ENCODE measurements around the gene NDUFS6.
A peak's percentile ranks its signal among the peaks of the same experiment; 100 is the strongest.

NDUFS6 gene

DNA sequence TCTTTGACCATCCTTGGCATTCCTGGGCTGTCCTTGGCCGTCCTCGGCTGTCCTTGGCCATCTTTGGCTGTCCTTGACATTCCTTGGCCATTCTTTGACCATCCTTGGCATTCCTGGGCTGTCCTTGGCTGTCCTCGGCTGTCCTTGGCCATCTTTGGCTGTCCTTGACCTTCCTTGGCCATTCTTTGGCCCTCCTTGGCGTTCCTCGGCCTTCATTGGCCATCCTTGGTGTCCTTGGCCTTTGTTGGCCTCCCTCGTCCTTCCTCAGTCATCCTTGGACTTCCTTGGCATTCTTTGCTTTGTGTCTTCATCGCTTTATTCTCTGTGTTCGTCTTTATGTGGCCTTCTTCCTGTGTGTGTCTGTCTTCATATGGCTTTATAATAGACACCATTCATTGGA lies 20.7 kb downstream of the NDUFS6 start:
- H3K27ac ChIP-seq (ENCODE audit: low read depth in 2 of 2, low read length in 2 of 2): no peak overlapping the region
- H3K36me3 ChIP-seq (ENCODE audit: control insufficient read depth in 2 of 2, insufficient read depth in 2 of 2, low read length in 2 of 2): peaks cover 44 to 50% of the 10 kb centered on the region in 2 donors
- no peak overlapping the region for H3K4me3 ChIP-seq (ENCODE audit: low read length in 2 of 2)
- H3K9ac ChIP-seq (ENCODE audit: low read depth in 1 of 2, low read length in 2 of 2): no peak overlapping the region
- H3K4me1 ChIP-seq (ENCODE audit: control insufficient read depth in 2 of 2, insufficient read depth in 2 of 2, low read length in 2 of 2): no peaks in the 10 kb centered on the region
- H3K9me3 ChIP-seq (ENCODE audit: control insufficient read depth in 2 of 2, low read length in 2 of 2): no peaks in the 10 kb centered on the region
- no peaks in the 10 kb centered on the region for H3K27me3 ChIP-seq (ENCODE audit: control insufficient read depth in 2 of 2, insufficient read depth in 2 of 2, low read length in 2 of 2)

- H3K4me3 ChIP-seq (ENCODE audit: low read length in 2 of 2): no peak overlapping the region
- H3K36me3 ChIP-seq (ENCODE audit: control insufficient read depth in 2 of 2, insufficient read depth in 2 of 2, low read length in 2 of 2): peaks cover 33 to 39% of the 10 kb centered on the region in 2 donors
- no peaks in the 10 kb centered on the region for H3K9me3 ChIP-seq (ENCODE audit: control insufficient read depth in 2 of 2, low read length in 2 of 2)
- H3K9ac ChIP-seq (ENCODE audit: low read depth in 1 of 2, low read length in 2 of 2): no peak overlapping the region
- H3K4me1 ChIP-seq (ENCODE audit: control insufficient read depth in 2 of 2, insufficient read depth in 2 of 2, low read length in 2 of 2): no peaks in the 10 kb centered on the region
- H3K27ac ChIP-seq (ENCODE audit: low read depth in 2 of 2, low read length in 2 of 2): no peak overlapping the region
- no peaks in the 10 kb centered on the region for H3K27me3 ChIP-seq (ENCODE audit: control insufficient read depth in 2 of 2, insufficient read depth in 2 of 2, low read length in 2 of 2)
Observed at GRCh38 chr5:1823381-1824034, 22.3 kb downstream of the NDUFS6 start.

- no peak overlapping the region for H3K9ac ChIP-seq (ENCODE audit: low read depth in 1 of 2, low read length in 2 of 2)
- H3K27ac ChIP-seq (ENCODE audit: low read depth in 2 of 2, low read length in 2 of 2): no peak overlapping the region
- no peak overlapping the region for H3K4me3 ChIP-seq (ENCODE audit: low read length in 2 of 2)
- no peaks in the 10 kb centered on the region for H3K4me1 ChIP-seq (ENCODE audit: control insufficient read depth in 2 of 2, insufficient read depth in 2 of 2, low read length in 2 of 2)
- no peaks in the 10 kb centered on the region for H3K27me3 ChIP-seq (ENCODE audit: control insufficient read depth in 2 of 2, insufficient read depth in 2 of 2, low read length in 2 of 2)
- peaks cover 28 to 33% of the 10 kb centered on the region in 2 donors for H3K36me3 ChIP-seq (ENCODE audit: control insufficient read depth in 2 of 2, insufficient read depth in 2 of 2, low read length in 2 of 2)
- no peaks in the 10 kb centered on the region for H3K9me3 ChIP-seq (ENCODE audit: control insufficient read depth in 2 of 2, low read length in 2 of 2)
Observed at GRCh38 chr5:1824109-1824821, 23.1 kb downstream of the NDUFS6 start.

DNA sequence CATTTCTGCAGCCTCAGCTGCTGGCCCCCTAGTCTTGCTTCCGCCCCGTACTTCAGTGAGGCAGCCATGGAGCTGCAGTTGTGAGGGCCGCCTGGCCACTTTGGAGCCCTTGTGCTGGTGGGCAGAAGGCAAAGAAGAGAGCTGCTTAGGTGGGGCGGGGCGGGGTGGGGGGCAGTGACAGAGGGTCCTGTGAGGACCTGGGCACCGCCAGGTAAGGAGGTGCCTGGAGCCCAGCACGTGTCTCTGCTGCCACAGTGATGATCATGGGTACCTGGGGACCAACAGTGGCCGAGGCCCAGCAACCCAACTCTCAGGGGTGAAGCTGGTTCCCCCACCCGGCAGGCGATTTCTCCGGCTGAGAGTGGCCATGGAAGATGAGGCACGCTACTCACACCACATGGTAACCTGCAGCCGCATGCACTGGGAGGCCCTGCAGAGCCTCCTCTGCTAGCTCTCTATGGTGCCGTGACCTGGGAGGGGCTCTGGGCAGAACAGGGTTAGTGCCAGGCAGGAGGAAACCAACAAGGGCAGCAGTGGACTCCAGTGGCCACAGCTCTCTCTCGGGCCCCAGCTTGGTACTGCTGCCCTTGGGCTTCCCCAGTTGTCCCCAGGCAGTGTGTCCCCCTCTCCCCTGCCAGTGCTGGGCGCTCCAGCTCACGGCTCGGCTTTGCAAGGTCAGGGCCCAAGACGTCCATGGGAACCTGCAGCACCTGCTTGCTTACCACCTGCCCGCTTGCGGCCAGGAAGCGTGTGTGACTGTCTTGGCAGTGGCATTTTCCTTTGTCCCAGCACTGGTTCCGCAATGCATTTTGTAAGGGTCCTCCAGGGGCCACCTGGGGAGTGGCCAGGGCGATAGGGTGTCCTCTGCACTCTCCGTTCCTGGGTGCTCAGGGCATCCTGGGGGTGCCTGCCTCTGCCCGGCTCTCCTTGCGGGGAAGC lies 24.0 kb downstream of the NDUFS6 start:
- H3K4me1 ChIP-seq (ENCODE audit: control insufficient read depth in 2 of 2, insufficient read depth in 2 of 2, low read length in 2 of 2): no peaks in the 10 kb centered on the region
- H3K36me3 ChIP-seq (ENCODE audit: control insufficient read depth in 2 of 2, insufficient read depth in 2 of 2, low read length in 2 of 2): peaks cover 24 to 26% of the 10 kb centered on the region in 2 donors

GRCh38 chr5:1826235-1826980 lies 25.2 kb downstream of the NDUFS6 start:
- Histone ChIP-seq H3K36me3 (ENCODE audit: control insufficient read depth in 2 of 2, insufficient read depth in 2 of 2, low read length in 2 of 2) (peaks cover 13 to 17% of the 10 kb centered on the region in 2 donors), H3K4me3 (ENCODE audit: low read length in 2 of 2) (no peak overlapping the region), H3K4me1 (ENCODE audit: control insufficient read depth in 2 of 2, insufficient read depth in 2 of 2, low read length in 2 of 2) (no peaks in the 10 kb centered on the region), H3K9me3 (ENCODE audit: control insufficient read depth in 2 of 2, low read length in 2 of 2) (no peaks in the 10 kb centered on the region), H3K27me3 (ENCODE audit: control insufficient read depth in 2 of 2, insufficient read depth in 2 of 2, low read length in 2 of 2) (no peaks in the 10 kb centered on the region), H3K9ac (ENCODE audit: low read depth in 1 of 2, low read length in 2 of 2) (no peak overlapping the region), H3K27ac (ENCODE audit: low read depth in 2 of 2, low read length in 2 of 2) (no peak overlapping the region)

More for the DNA sequence above, 24.0 kb downstream of the NDUFS6 start:
- H3K9ac ChIP-seq (ENCODE audit: low read depth in 1 of 2, low read length in 2 of 2): no peak overlapping the region
- H3K9me3 ChIP-seq (ENCODE audit: control insufficient read depth in 2 of 2, low read length in 2 of 2): no peaks in the 10 kb centered on the region
- H3K27ac ChIP-seq (ENCODE audit: low read depth in 2 of 2, low read length in 2 of 2): no peak overlapping the region
- no peaks in the 10 kb centered on the region for H3K27me3 ChIP-seq (ENCODE audit: control insufficient read depth in 2 of 2, insufficient read depth in 2 of 2, low read length in 2 of 2)
- H3K4me3 ChIP-seq (ENCODE audit: low read length in 2 of 2): no peak overlapping the region

GRCh38 chr5:1827025-1827885 lies 26.0 kb downstream of the NDUFS6 start:
- Histone ChIP-seq H3K9me3 (ENCODE audit: control insufficient read depth in 2 of 2, low read length in 2 of 2) (no peaks in the 10 kb centered on the region), H3K27ac (ENCODE audit: low read depth in 2 of 2, low read length in 2 of 2) (no peak overlapping the region), H3K27me3 (ENCODE audit: control insufficient read depth in 2 of 2, insufficient read depth in 2 of 2, low read length in 2 of 2) (no peaks in the 10 kb centered on the region), H3K9ac (ENCODE audit: low read depth in 1 of 2, low read length in 2 of 2) (no peak overlapping the region), H3K4me3 (ENCODE audit: low read length in 2 of 2) (peak overlapping the region in 1 of 2 donors; percentile 26), H3K4me1 (ENCODE audit: control insufficient read depth in 2 of 2, insufficient read depth in 2 of 2, low read length in 2 of 2) (no peaks in the 10 kb centered on the region), H3K36me3 (ENCODE audit: control insufficient read depth in 2 of 2, insufficient read depth in 2 of 2, low read length in 2 of 2) (peaks cover 7 to 8% of the 10 kb centered on the region in 2 donors)

DNA sequence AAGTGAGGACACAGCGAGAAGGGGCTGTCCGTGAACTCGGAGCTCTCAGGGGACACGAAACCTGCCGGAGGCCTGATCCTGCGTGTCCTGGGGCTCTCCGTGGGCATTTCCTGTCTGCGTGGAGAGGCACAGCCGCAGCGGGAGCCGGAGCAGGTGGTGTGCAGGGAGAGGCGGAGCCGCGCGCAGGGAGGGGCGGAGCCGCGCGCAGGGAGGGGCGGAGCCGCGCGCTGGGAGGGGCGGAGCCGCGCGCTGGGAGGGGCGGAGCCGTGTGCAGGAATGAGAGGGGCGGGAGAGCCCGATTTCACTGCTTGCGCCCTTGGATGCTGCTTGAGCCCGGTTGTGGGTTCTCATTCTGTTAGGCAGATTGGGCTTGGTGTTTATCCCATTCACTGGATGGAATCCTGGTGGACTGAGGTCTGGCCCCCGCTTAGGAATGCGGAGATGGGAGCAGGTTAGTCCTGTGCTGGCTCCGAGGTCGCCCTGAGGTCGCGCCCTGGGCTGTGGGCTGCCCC lies 26.7 kb downstream of the NDUFS6 start:
- no peak overlapping the region for H3K27ac ChIP-seq (ENCODE audit: low read depth in 2 of 2, low read length in 2 of 2)
- no peaks in the 10 kb centered on the region for H3K9me3 ChIP-seq (ENCODE audit: control insufficient read depth in 2 of 2, low read length in 2 of 2)
- H3K4me1 ChIP-seq (ENCODE audit: control insufficient read depth in 2 of 2, insufficient read depth in 2 of 2, low read length in 2 of 2): no peaks in the 10 kb centered on the region
- peak overlapping the region in 1 of 2 donors; percentile 26 for H3K4me3 ChIP-seq (ENCODE audit: low read length in 2 of 2)
- no peaks in the 10 kb centered on the region for H3K27me3 ChIP-seq (ENCODE audit: control insufficient read depth in 2 of 2, insufficient read depth in 2 of 2, low read length in 2 of 2)
- H3K36me3 ChIP-seq (ENCODE audit: control insufficient read depth in 2 of 2, insufficient read depth in 2 of 2, low read length in 2 of 2): peaks cover 4 to 5% of the 10 kb centered on the region in 2 donors
- H3K9ac ChIP-seq (ENCODE audit: low read depth in 1 of 2, low read length in 2 of 2): no peak overlapping the region

DNA sequence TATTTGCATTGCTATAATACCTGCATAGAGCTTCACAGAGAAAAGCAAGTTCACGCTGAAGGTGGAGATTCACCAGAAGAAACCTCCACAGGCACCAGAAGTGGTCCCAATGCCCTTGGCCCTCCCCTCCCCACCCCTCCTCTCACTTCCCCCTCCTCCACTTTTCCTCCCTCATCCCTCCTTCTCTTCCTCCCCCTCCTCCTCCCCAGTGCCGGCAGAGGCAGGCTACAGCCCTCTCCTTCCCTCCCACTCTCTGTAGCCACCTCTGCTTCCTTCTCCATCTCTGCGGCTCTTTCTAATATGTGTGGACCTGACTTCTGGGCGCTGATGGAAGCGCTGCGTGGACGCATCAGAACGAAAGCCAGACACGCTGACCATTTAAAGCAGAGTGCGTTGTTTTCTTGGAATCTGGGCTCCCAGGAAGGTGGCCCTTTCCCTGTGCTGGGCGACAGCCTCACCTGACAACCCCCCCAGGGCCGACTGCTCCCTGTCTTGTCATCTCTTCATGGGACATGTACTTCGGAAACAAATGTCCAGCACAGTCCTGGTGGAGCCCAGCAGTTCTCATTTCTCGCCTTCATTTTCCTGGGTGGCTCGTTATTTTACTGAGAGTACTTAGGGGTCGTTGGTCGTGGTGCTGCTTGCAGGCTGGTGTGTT lies 29.5 kb downstream of the NDUFS6 start:
- Histone ChIP-seq H3K36me3 (ENCODE audit: control insufficient read depth in 2 of 2, insufficient read depth in 2 of 2, low read length in 2 of 2) (no peaks in the 10 kb centered on the region), H3K4me1 (ENCODE audit: control insufficient read depth in 2 of 2, insufficient read depth in 2 of 2, low read length in 2 of 2) (no peaks in the 10 kb centered on the region), H3K9me3 (ENCODE audit: control insufficient read depth in 2 of 2, low read length in 2 of 2) (no peaks in the 10 kb centered on the region), H3K27ac (ENCODE audit: low read depth in 2 of 2, low read length in 2 of 2) (no peak overlapping the region), H3K4me3 (ENCODE audit: low read length in 2 of 2) (no peak overlapping the region), H3K27me3 (ENCODE audit: control insufficient read depth in 2 of 2, insufficient read depth in 2 of 2, low read length in 2 of 2) (peaks cover 0 to 3% of the 10 kb centered on the region in 2 donors), H3K9ac (ENCODE audit: low read depth in 1 of 2, low read length in 2 of 2) (no peak overlapping the region)

Measured in mucosa of rectum (tissue), 2 donors.